CD4-positive, alpha-beta T cell (primary cell): ENCODE measurements around the gene CD177. TPM values are rescaled to one million over a fixed set of nuclear protein-coding genes. Genes with fewer than 3 reads are reported as not detected.

Experiments used
- ATAC-seq: fragments of 200-7000 bp; cut with Tn5 transposase; one replicate; pipeline ENCODE4 v1.10.0; 2022; ENCODE audit warnings: mild to moderate bottlenecking; ENCODE audit not compliant: poor library complexity
- CTCF ChIA-PET: fragments of 350-600 bp; sonication (Branson Sonifier 250); formaldehyde crosslinking; loops from one replicate; lab custom pipeline; 2021; ENCODE audit warnings: antibody characterized with exemption, inconsistent platforms; lab: Charles Lee
- POLR2A ChIA-PET: fragments of 350-600 bp; sonication (Branson Sonifier 250); formaldehyde crosslinking; loops from one replicate; lab custom pipeline; 2021; ENCODE audit warnings: antibody characterized with exemption, inconsistent platforms; lab: Charles Lee
- DNase-seq, 14 experiments: peaks; one replicate each; pipeline ENCODE4 v3.0.0-alpha.2; 2013 to 2020; ENCODE audit warnings: mixed read lengths in 2 of 14
- H3K27ac ChIP-seq, 2 donors: one replicate each; pipeline versions ENCODE4 v1.5.1 to v1.7.0; 2013; ENCODE audit warnings: low read length in 2 of 2, low read depth in 1 of 2, mild to moderate bottlenecking in 1 of 2
- H3K27me3 ChIP-seq, 2 experiments: 1 replicate in 1 of 2; 2 replicates in 1 of 2; pipeline versions ENCODE4 v1.6.1 to v1.7.0; 2013; ENCODE audit warnings: low read length in 2 of 2, control low read depth in 1 of 2, mild to moderate bottlenecking in 1 of 2, moderate library complexity in 1 of 2; ENCODE audit not compliant: insufficient read depth in 2 of 2, control insufficient read depth in 1 of 2
- H3K36me3 ChIP-seq: one replicate; pipeline ENCODE4 v1.6.1; 2013; ENCODE audit warnings: low read length, control low read depth; ENCODE audit not compliant: insufficient read depth
- H3K4me1 ChIP-seq: one replicate; pipeline ENCODE4 v1.6.1; 2013; ENCODE audit warnings: low read length, control low read depth; ENCODE audit not compliant: insufficient read depth
- H3K4me3 ChIP-seq: one replicate; pipeline ENCODE4 v1.5.1; 2013; ENCODE audit warnings: mild to moderate bottlenecking, low read length, moderate library complexity
- H3K9me3 ChIP-seq, 2 experiments: 1 replicate in 1 of 2; 2 replicates in 1 of 2; pipeline versions ENCODE4 v1.6.1 to v1.7.0; 2013; ENCODE audit warnings: low read length in 2 of 2, mild to moderate bottlenecking in 2 of 2, control low read depth in 1 of 2, moderate library complexity in 1 of 2; ENCODE audit not compliant: control insufficient read depth in 1 of 2, insufficient read depth in 1 of 2
- H3K27ac Mint-ChIP-seq: one replicate; pipeline ENCODE4 v1.8.0; 2020; ENCODE audit warnings: mixed read lengths
- H3K27me3 Mint-ChIP-seq: one replicate; pipeline ENCODE4 v1.8.0; 2021; ENCODE audit warnings: mixed read lengths
- H3K36me3 Mint-ChIP-seq: one replicate; pipeline ENCODE4 v1.8.0; 2021; ENCODE audit warnings: low read depth, mixed read lengths
- H3K4me1 Mint-ChIP-seq: one replicate; pipeline ENCODE4 v1.8.0; 2021; ENCODE audit warnings: low read depth, mixed read lengths
- H3K4me3 Mint-ChIP-seq: one replicate; pipeline ENCODE4 v1.8.0; 2020; ENCODE audit warnings: mild to moderate bottlenecking, mixed read lengths
- H3K9me3 Mint-ChIP-seq: one replicate; pipeline ENCODE4 v1.8.0; 2020; ENCODE audit warnings: mixed read lengths
- CTCF ChIP-seq: fragments of 200-600 bp; IDR thresholded peaks from one replicate; pipeline ENCODE4 v1.8.0; 2022; ENCODE audit warnings: antibody characterized with exemption, mild to moderate bottlenecking
- intact Hi-C, 2 experiments: fragments of 100-400 bp; cut with DNase I in 1 of 2; cut with micrococcal nuclease in 1 of 2; formaldehyde crosslinking; loops; one replicate each; pipeline versions ENCODE4 v1.15.1 to v1.9.0; 2023 to 2025; cut with DNase I, micrococcal nuclease
- total RNA-seq, 174 experiments: library from RNA in 2 of 174; stranded (reverse) in 2 of 174; gene quantifications; one replicate each; pipeline ENCODE4 v1.2.3 and lab custom pipeline; 2021 to 2026

The CD177 gene
- total RNA-seq, 2 experiments from 2014 or later: not detected

- no peaks in the 10 kb centered on the region for H3K9me3 ChIP-seq
- peaks cover 3 to 5% of the 10 kb centered on the region in 2 experiments for H3K27me3 ChIP-seq
- Mint-ChIP-seq H3K4me3 (no peak overlapping the region), H3K9me3 (no peaks in the 10 kb centered on the region), H3K4me1 (no peaks in the 10 kb centered on the region), H3K36me3 (no peaks in the 10 kb centered on the region), H3K27ac (no peak overlapping the region), H3K27me3 (peaks cover 31% of the 10 kb centered on the region)
- CTCF ChIA-PET: no interaction called here
- H3K36me3 ChIP-seq: no peaks in the 10 kb centered on the region
- H3K4me1 ChIP-seq: no peaks in the 10 kb centered on the region
- intact Hi-C loops: no loop called here
- no peak overlapping the region for H3K4me3 ChIP-seq
- POLR2A ChIA-PET: no interaction called here
- DNase-seq: no peak
- no peak for ATAC-seq
- TF ChIP-seq CTCF: no peak
- no peak overlapping the region for H3K27ac ChIP-seq
These were observed 45.2 kb upstream of the CD177 start for GRCh38 chr19:43308244-43308815.

GRCh38 chr19:43309466-43309865 is 44.0 kb upstream of the CD177 start:
- H3K4me3 Mint-ChIP-seq: no peak overlapping the region
- H3K9me3 Mint-ChIP-seq: no peaks in the 10 kb centered on the region
- Histone ChIP-seq H3K27ac (no peak overlapping the region), H3K4me3 (no peak overlapping the region), H3K4me1 (no peaks in the 10 kb centered on the region), H3K27me3 (peaks cover 3 to 5% of the 10 kb centered on the region in 2 experiments), H3K9me3 (no peaks in the 10 kb centered on the region), H3K36me3 (no peaks in the 10 kb centered on the region)
- ChIA-PET CTCF (no interaction called here), POLR2A (no interaction called here)
- H3K27me3 Mint-ChIP-seq: peaks cover 25% of the 10 kb centered on the region
- no peaks in the 10 kb centered on the region for H3K4me1 Mint-ChIP-seq
- intact Hi-C loops: no loop called here
- ATAC-seq: no peak
- DNase-seq: no peak
- no peaks in the 10 kb centered on the region for H3K36me3 Mint-ChIP-seq
- no peak for TF ChIP-seq CTCF
- no peak overlapping the region for H3K27ac Mint-ChIP-seq

DNA sequence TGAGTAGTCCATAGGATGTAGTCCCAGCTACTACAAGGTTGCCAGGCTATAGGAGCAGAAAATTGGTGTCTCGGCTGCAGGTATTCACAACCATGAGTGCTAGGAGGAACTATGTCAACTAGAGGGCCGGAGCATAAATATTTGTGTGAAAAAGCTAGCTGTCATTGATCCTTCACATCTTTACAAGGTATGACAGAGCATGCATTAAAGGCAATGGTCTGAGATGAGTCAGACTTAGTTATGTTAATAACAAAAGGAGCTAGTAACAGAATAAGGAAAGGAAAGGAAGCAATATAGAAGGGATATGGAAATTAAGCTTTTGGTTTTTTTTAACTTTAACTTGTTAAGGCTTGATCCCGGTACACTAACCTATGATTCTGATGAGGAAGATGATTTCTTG is 43.3 kb upstream of the CD177 start:
- no peaks in the 10 kb centered on the region for H3K9me3 ChIP-seq
- H3K27ac ChIP-seq: no peak overlapping the region
- no peak overlapping the region for H3K4me3 Mint-ChIP-seq
- ATAC-seq (no peak), DNase-seq (no peak)
- TF ChIP-seq CTCF: no peak
- peaks cover 3 to 5% of the 10 kb centered on the region in 2 experiments for H3K27me3 ChIP-seq
- intact Hi-C loops: no loop called here
- ChIA-PET CTCF (no interaction called here), POLR2A (no interaction called here)
- H3K4me1 ChIP-seq: no peaks in the 10 kb centered on the region
- H3K36me3 Mint-ChIP-seq: no peaks in the 10 kb centered on the region
- peaks cover 19% of the 10 kb centered on the region for H3K27me3 Mint-ChIP-seq
- no peak overlapping the region for H3K4me3 ChIP-seq
- no peak overlapping the region for H3K27ac Mint-ChIP-seq
- H3K9me3 Mint-ChIP-seq: no peaks in the 10 kb centered on the region
- H3K4me1 Mint-ChIP-seq: no peaks in the 10 kb centered on the region
- H3K36me3 ChIP-seq: no peaks in the 10 kb centered on the region
